Gastroesophageal sphincter (tissue), 4 donors: ENCODE results near the gene KATNAL2. TPM values are rescaled to one million over a fixed set of nuclear protein-coding genes. Genes with fewer than 3 reads are reported as not detected.
A peak's percentile ranks its signal among the peaks of the same experiment; 100 is the strongest.

Source experiments
- ATAC-seq: fragments of 150-250 bp; one replicate; pipeline ENCODE4 v1.9.1; 2016; ENCODE audit warnings: mild to moderate bottlenecking, moderate library complexity
- H3K27ac ChIP-seq, 4 donors: fragments of 200-600 bp; sonication (generic) in 3 of 4; 1 replicate in 3 of 4; 2 replicates in 1 of 4; pipeline ENCODE4 v1.5.1; 2016 to 2019
- H3K27me3 ChIP-seq: fragments of 200-600 bp; sonication (generic); one replicate; pipeline ENCODE4 v1.5.1; 2019
- H3K36me3 ChIP-seq, 2 donors: fragments of 200-600 bp; sonication (generic); one replicate each; pipeline ENCODE4 v1.5.1; 2019; ENCODE audit warnings: control low read depth in 1 of 2
- H3K4me1 ChIP-seq, 3 donors: fragments of 200-600 bp; sonication (generic); 1 replicate in 2 of 3; 2 replicates in 1 of 3; pipeline ENCODE4 v1.5.1; 2016 to 2019; ENCODE audit warnings: control low read depth in 2 of 3
- H3K4me3 ChIP-seq, 2 donors: fragments of 200-600 bp; sonication (generic); one replicate each; pipeline ENCODE4 v1.5.1; 2019; ENCODE audit warnings: mild to moderate bottlenecking in 1 of 2, moderate library complexity in 1 of 2
- H3K9me3 ChIP-seq, 3 donors: fragments of 200-600 bp; sonication (generic); one replicate each; pipeline ENCODE4 v1.5.1; 2017 to 2019; ENCODE audit warnings: control low read depth in 2 of 3
- EP300 ChIP-seq: sonication (generic); formaldehyde crosslinking; IDR thresholded peaks from one replicate; pipeline ENCODE4 v1.6.1; 2017; ENCODE audit warnings: antibody characterized with exemption, mild to moderate bottlenecking
- POLR2A ChIP-seq, 2 donors: fragments of 450-650 bp; IDR thresholded peaks; one replicate each; pipeline ENCODE4 v1.6.1; 2017; ENCODE audit warnings: antibody characterized with exemption in 2 of 2, mild to moderate bottlenecking in 2 of 2, moderate library complexity in 1 of 2
- POLR2AphosphoS5 ChIP-seq: sonication (generic); formaldehyde crosslinking; IDR thresholded peaks from one replicate; pipeline ENCODE4 v1.6.1; 2017; ENCODE audit warnings: antibody characterized with exemption
- WGBS, 2 donors: methylation state at CpG; one replicate each; pipeline ENCODE4 v1.1.5; 2018; ENCODE audit warnings: low coverage in 1 of 2; 5-methylcytosine and 5-hydroxymethylcytosine counted together
- total RNA-seq, 4 donors: library from RNA; depleted of rRNA; stranded (reverse); fragments of >200 nt; gene quantifications; one replicate each; pipeline ENCODE4 v1.1.0, GENCODE V29; 2016
- TF ChIP-seq, protein P1 (sequence below), 4 experiments: fragments of 200-600 bp in 2 of 4; fragments of 450-650 bp in 2 of 4; sonication (generic) in 1 of 4; IDR thresholded peaks; one replicate each; pipeline ENCODE4 v1.5.1; 2017 to 2019; ENCODE audit warnings: antibody characterized with exemption in 4 of 4, mild to moderate bottlenecking in 2 of 4, moderate library complexity in 2 of 4

Gene KATNAL2
- total RNA-seq, 4 donors from 2014 or later = 0.89 to 4.1 (median 3.3) TPM

GRCh38 chr18:46939337-46939963 lies 22.0 kb downstream of the KATNAL2 start:
- no peak overlapping the region for H3K4me3 ChIP-seq
- H3K4me1 ChIP-seq = peaks cover 0 to 18% (median 3%) of the 10 kb centered on the region in 3 donors
- peak; percentile 79 for ATAC-seq
- H3K36me3 ChIP-seq = no peaks in the 10 kb centered on the region
- H3K27me3 ChIP-seq = no peaks in the 10 kb centered on the region
- H3K9me3 ChIP-seq = no peaks in the 10 kb centered on the region
- 43 to 78% methylated on average over 1 of the region's 1 CpG for WGBS, 2 donors
- TF ChIP-seq POLR2AphosphoS5 = peak; percentile 46
- TF ChIP-seq, protein P1, sequence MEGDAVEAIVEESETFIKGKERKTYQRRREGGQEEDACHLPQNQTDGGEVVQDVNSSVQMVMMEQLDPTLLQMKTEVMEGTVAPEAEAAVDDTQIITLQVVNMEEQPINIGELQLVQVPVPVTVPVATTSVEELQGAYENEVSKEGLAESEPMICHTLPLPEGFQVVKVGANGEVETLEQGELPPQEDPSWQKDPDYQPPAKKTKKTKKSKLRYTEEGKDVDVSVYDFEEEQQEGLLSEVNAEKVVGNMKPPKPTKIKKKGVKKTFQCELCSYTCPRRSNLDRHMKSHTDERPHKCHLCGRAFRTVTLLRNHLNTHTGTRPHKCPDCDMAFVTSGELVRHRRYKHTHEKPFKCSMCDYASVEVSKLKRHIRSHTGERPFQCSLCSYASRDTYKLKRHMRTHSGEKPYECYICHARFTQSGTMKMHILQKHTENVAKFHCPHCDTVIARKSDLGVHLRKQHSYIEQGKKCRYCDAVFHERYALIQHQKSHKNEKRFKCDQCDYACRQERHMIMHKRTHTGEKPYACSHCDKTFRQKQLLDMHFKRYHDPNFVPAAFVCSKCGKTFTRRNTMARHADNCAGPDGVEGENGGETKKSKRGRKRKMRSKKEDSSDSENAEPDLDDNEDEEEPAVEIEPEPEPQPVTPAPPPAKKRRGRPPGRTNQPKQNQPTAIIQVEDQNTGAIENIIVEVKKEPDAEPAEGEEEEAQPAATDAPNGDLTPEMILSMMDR (IDR thresholded peaks at IDR 0.05) = no peak
- H3K27ac ChIP-seq = peak overlapping the region in 2 of 4 donors; percentile 6 to 35

DNA sequence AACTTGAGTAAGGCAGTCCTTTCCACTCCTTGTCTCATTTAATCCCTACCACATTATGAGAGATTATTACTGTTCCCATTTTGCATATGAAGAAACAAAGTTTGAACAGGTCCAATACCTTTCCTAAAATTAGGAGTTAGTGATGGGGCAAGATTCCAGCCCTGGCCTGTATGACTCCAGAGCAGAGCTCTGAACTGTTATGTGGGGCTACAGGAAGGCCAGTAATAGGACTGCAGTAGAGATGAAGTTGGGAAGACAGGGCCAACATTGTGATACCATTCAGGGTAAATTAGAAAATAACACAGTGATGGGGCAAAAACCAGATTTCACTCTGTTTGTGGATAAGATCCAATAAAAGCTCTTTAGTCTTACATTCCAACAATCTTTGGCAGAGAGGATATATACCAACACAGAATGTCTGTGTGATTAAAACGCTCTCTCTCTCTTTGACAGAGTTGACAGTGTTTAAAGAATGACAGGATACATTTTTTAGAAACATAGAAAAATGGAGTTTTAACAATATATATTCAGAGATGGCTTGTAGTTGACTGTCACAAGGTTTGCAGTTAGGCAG lies 22.7 kb downstream of the KATNAL2 start:
- H3K4me3 ChIP-seq = no peak overlapping the region
- H3K27ac ChIP-seq = peak overlapping the region in 2 of 4 donors; percentile 6 to 35
- peaks cover 0 to 18% (median 3%) of the 10 kb centered on the region in 3 donors for H3K4me1 ChIP-seq
- no peaks in the 10 kb centered on the region for H3K36me3 ChIP-seq
- H3K9me3 ChIP-seq = no peaks in the 10 kb centered on the region
- no peaks in the 10 kb centered on the region for H3K27me3 ChIP-seq
- no peak for ATAC-seq
- TF ChIP-seq EP300 (no peak), POLR2AphosphoS5 (no peak), POLR2A (IDR thresholded peaks at IDR 0.05) (no peak)
- TF ChIP-seq, protein P1 (IDR thresholded peaks at IDR 0.05) = no peak
- WGBS, 2 donors = 0 to 20% methylated on average over 1 of the region's 1 CpG

- WGBS, 2 donors = 86% methylated on average over 2 of the region's 2 CpGs; no CpG with 5 or more reads in 1 of the 2 donors
- no peaks in the 10 kb centered on the region for H3K9me3 ChIP-seq
Observed at GRCh38 chr18:46942646-46943045, 25.2 kb downstream of the KATNAL2 start.

DNA sequence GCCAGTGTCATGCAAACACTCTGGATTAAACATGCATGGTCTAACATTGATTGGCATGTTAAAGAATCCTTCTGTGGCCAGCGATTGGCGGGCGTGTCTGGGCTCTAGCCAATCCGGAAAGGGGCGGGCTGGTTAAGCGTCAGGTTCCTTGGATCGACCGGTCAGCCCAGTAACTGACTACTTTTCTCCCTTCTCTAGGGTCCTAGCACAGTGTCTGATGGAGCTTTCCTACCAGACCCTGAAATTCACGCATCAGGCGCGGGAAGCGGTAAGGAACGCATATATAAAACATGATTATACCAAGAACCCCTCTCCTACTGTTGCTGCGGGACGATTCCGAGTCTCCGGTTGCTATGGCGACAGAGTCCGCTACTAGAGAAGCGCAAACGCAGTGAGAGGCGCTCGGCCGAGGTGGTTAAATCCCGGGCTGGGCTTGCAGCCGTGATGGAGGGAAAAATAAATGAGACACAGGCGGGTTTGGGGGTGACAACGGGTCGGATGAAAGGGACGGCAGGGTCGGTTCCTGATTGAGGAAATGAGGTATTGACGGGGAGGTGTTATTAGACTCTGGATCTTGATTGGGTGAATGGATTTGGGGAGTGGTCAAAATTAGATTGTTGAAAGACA lies 29.4 kb downstream of the KATNAL2 start:
- no peak overlapping the region for H3K27ac ChIP-seq
- H3K4me3 ChIP-seq = peak overlapping the region; percentile 47 to 53
- H3K9me3 ChIP-seq = no peaks in the 10 kb centered on the region
- TF ChIP-seq, protein P1 (IDR thresholded peaks at IDR 0.05) = no peak
- TF ChIP-seq POLR2A (IDR thresholded peaks at IDR 0.05) = no peak
- no peak for TF ChIP-seq POLR2AphosphoS5
- no peak for TF ChIP-seq EP300
- H3K36me3 ChIP-seq = no peaks in the 10 kb centered on the region
- peaks cover 3% of the 10 kb centered on the region for H3K27me3 ChIP-seq
- no peaks in the 10 kb centered on the region for H3K4me1 ChIP-seq
- 0 to 1% methylated on average over 5 to 22 of the region's 32 CpGs for WGBS, 2 donors
- peak; percentile 83 for ATAC-seq

More at GRCh38 chr18:46942646-46943045, 25.2 kb downstream of the KATNAL2 start:
- TF ChIP-seq POLR2AphosphoS5 (no peak), POLR2A (IDR thresholded peaks at IDR 0.05) (no peak), EP300 (no peak)
- TF ChIP-seq, protein P1 (IDR thresholded peaks at IDR 0.05) = no peak
- Histone ChIP-seq H3K27ac (no peak overlapping the region), H3K27me3 (no peaks in the 10 kb centered on the region), H3K4me3 (no peak overlapping the region), H3K36me3 (no peaks in the 10 kb centered on the region), H3K4me1 (peaks cover 0 to 18% (median 3%) of the 10 kb centered on the region in 3 donors)
- no peak for ATAC-seq
